Measurements from ENCODE around the gene FAM187B.
"Not testable (repeated sequence)": the region's sequence is repeated elsewhere in the genome, so short reads cannot be mapped to it uniquely, and the experiment has no call there.

FAM187B gene

DNA sequence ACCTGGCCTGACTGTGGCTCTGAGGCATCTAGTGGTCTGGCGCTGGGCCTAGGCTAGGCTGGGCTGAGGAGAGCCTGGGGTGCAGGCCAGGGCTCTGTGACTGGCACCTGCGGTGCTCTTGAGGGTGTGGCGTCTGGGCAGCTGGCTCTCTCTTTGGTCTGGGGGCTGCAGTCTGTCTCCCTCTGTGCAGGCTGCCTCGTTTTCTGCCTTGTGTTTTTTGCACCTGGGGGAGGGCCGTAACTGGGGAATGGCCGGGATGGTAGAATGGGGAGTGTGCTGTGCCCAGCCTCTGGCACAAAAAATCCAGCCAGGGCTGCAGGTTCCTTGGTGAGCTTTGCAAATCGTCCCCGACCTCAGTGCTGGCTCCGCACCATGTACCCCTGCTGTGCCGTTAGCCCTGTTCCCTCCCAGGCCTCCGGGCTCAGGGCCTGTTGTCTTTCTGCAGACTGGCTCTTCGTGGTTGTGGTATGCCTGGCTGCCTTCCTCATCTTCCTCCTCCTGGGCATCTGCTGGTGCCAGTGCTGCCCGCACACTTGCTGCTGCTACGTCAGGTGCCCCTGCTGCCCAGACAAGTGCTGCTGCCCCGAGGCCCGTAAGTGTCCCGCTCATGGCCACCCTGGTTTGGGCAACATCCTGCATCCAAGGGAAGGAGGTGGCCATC, 33.7 kb upstream of the FAM187B start:
- DNase-seq: peak in 1 of 2 experiments; percentile 25

DNA sequence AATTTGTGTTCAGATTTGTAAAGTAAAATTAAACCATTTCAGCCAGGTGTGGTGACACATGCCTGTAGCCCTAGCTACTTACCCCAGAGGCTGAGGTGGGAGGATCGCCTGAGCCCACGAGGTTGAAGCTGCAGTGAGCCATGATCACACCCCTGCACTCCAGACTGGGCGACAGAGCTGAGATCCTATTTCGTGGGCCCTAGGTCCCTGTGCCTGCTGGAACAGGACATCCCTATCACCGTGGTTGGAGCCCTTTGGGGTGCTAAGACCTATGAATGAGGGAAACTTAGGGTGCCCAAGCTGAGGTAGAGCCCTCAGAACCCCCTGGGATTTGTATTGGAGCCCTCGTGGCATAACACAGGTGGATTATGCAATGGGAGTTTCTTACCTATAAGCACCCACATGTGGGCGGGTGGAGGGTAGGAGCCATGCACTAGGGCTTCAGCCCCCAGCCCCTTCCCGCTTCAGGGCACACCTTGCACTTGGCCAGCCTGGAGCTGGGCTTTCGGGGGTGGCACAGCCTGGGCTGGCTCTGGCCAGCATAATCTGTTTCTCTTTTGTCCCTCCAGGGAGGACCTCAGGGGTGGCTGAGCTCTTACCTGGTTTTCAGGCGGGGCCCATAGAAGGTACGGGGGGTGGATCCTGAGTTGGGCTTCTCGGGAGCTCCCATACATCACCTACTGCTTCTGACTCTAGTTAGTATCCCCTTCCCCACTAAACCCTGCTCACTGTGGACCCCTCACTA, 33.0 kb upstream of the FAM187B start:
- DNase-seq: peak in 1 of 2 experiments; percentile 15

DNA sequence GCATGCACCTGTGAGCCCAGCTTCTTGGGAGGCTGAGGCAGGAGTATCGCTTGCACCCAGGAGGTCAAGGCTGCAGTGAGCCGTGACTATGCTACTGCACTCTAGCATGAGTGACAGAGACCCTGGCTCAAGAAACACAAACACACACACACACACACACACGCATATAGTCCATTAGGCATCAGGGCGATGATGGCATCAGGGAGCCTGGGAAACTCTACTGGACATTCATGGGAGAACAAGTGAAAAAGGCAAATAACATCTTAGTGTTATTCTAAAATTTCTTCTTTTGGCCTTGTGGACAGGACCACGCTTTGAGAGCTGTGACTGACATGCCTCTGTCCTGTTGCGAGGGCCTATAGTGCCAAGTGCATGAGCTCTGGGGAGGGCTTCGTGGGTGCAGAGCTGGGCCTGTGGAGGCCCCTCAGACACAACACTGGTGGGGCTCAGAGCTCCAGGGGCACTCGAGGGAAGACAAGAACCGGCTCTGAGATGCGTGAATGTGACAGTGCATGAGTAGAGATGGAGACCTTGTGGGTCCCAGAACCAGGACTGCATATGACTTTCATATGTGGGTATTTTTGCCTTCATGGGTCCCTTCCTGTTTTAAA, 32.3 kb upstream of the FAM187B start:
- no peak for DNase-seq

DNA sequence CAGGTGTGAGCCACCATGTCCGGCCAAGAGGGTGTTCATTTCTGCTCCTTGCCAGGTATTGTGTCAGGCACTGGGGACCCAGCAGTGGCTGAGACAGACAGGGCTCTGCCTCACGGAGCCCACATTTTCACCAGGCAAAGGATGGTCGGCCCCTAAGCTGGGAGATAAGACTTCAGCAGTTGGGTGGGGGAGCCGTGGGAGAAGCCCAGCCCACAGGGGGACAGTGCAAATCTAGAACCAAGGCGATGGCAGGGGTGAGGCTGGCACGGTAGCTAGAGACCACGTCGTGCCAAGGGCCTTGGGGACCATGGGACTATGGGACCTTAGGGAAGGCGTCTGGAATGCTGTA, 28.5 kb upstream of the FAM187B start:
- no peak for DNase-seq

DNA sequence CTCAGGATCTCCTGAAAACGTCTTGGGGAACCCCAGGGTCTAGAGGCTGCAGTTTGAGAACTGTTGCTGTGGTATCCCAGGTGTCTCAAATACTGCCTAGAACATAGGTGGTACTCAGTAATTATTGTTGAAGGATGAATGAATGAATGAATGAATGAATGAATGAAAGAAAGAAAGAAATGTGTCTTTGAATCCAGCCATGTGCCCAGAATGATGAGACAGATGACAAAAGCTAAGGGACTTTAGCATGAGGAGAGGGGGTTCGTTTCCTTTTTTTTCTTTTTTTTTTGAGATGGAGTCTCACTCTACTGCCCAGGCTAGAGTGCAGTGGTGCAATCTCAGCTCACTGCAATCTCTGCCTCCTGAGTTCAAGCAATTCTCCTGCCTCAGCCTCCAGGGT, 28.0 kb upstream of the FAM187B start:
- DNase-seq: no peak

DNA sequence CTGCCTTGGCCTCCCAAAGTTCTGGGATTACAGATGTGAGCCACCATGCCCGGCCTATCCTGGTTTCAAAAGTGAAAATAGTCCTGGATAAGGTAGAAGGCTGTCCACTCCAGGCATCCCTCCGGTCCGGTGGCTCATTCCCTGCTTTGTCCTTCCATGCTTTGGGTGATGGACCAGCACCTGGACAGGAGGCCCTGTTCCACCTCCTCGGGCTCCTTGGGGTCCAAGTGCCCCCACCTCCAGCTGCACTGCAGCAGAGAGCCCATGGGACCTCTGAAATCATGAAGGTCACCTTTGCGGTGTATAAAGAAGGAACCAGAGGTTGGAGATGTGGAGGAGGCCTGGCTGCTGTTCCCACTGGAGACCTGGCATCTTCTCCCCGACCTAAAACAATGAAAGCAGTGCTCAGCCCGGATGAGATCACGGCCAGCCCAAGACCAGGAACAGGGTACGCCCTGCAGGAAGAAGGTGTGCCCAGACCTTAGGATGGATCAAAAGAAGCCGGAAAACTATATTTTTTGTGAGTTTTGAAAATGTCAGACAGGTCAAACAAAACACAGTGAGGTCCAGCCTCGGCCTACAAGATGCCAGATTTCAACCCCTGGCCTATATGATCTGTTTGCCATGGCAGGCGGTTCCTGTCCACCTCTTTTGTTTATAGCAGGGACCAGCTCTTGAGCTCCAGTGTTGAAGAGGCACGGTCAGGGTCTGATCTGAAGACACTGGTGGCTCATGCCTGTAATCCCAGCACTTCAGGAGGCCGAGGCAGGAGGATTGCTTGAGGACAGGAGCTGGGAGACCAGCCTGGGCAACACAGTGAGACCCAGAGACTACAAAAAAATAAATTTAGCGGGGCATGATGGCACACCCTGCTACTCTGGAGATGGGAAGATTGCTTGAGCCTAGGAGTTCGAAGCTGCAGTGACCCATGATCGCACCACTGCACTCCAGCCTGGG, 26.1 kb upstream of the FAM187B start:
- DNase-seq: no peak

DNA sequence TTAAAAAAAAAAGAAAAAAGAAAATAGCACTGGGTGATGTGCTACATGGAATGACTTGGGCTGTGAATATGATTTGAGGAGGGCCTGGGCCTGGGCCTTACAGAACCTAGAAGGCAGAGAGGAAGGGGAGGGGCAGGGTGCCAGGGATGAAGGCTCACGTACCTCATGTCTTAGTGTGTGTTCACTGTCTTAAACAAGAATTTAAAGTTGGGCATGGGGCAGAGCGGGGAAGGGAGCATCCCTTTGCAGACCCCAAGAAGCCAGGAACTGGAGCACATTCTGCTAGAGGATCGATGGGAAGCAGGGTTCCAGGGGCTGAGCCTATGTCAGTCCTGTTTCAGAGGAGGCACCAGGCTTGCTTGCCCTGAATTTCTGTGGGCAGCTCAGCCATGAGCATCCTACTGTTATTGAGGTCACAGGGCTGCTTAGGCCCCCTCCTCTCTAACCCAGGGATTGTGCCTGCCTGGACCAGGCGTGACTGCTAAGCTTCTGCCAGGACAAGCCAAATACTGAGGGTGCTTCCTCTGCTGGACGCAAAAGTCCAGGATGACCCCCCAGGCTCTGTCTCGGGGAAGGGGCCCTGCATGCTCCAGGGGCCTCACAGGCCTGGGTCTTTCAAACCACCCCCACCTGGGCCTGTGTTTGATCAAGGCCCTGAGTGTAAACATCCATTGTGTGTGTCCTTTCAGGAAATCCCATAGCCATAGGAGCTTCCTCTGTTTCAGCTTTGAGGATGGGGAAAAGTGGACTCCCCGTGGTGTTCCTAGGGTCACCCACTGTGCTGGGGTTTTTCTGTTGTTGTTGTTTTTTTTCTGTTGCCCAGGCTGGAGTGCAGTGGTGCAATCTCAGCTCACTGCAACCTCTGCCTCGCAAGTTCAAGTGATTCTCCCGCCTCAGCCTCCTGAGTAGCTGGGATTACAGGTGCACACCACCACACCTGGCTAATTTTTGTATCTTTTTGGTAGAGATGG, 25.1 kb upstream of the FAM187B start:
- DNase-seq: no peak

DNA sequence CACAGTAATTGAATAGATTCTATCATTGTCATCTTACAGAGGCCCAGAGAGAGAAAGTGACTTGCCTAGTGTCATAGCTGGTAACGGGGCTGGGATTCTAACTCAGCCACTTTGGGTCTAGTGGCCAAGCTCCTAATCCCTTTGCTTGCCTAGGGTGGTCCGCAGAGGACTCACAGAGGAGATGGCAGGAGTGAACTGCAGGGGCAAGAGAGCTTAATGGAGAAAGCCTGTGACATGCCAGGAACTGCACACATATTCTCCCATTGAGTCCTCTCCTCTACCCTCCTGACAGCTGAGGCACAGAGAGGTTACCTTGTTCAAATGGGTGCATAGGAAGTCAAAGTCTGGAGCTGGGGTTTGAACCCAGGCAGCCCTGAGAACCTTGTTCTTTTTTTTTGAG, 22.9 kb upstream of the FAM187B start:
- DNase-seq: no peak

DNA sequence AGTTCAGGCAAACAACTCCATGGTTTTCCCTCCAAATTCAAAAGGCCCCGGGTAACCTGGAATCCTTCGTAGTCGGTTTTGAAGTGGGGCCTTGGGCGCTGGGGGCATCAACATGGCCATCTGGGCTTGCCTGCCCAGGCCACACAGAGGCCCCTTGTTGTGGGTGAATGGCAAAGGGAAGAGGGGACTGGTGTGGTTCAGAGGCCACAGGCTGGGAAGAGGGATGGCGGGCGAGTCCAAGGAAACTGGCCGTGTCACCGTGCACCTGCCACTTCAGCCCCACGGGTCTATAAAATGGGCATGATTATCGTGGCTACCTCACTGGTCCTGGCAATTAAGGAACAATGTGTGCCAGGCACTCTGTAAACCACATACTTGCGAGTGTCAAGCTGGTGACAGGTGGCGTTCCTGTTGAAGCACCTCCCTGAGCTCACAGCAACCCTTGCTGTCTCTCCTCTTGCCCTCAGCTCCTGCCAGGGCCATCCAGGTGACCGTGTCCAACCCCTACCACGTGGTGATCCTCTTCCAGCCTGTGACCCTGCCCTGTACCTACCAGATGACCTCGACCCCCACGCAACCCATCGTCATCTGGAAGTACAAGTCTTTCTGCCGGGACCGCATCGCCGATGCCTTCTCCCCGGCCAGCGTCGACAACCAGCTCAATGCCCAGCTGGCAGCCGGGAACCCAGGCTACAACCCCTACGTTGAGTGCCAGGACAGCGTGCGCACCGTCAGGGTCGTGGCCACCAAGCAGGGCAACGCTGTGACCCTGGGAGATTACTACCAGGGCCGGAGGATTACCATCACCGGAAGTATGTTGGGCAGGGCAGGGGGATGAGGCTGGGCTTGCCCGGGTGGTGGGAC, 21.5 kb upstream of the FAM187B start:
- DNase-seq: peak in 1 of 2 experiments; percentile 12

DNA sequence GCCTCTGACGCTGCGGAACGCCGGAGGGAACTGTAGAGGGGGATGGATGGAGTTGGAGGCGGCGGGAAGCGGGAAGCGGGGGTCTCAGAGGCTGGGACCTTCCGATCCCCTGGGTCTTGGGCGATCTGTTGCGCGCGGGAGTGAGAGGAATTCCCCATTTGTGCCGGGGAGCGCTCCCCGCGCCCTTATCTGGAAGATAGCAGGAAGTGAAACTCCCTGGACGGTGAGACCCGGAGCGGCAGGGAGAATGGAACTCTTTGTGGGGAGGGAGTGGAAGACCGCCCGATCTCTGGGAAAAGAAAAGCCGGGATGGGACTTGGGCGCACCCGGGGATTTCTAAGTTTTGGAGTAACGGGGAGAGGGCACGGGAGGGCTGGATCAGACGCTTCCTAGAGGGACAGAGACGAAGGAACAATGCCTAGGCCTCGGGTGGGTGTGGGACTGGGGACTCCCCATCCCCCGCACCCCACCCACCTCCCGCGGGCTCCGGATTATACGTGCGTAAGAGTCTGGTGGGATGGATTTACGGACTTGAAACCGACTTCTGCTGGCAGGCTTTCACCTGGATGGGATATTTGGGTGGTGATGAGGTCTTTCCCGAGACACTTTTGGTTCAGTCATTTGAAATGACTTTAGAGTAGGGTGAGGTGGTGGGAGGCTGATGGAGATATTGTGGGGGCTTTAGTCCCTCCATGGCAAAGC, 20.8 kb upstream of the FAM187B start:
- DNase-seq: no peak

DNA sequence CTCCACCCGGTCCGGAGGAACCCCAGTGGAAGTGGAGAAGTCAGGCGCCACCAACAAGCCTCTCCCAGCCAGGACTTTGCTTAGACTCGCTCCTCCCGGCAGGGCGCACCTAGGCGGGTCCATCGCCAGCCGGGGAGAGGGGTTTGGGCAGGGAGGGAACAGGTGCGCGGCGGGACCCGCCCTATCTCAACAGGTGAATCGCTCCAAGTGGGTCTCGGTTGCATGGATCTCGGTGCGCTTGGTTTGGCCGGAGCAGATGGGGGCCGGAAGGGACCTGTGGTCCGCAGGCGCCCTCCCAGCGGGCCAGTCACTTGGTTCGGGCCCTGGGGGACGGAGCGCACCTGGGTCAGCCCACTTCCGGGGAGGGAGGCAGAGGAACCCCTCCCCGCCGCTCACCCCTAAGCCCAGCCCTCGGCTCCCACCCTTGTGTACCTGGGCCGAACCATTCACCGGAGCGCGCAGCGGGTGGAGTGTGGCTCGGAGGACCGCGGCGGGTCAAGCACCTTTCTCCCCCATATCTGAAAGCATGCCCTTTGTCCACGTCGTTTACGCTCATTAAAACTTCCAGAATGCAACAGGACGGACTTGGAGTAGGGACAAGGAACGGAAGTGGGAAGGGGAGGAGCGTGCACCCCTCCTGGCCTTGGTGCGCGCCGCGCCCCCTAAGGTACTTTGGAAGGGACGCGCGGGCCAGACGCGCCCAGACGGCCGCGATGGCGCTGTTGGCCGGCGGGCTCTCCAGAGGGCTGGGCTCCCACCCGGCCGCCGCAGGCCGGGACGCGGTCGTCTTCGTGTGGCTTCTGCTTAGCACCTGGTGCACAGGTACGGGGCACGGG, 20.0 kb upstream of the FAM187B start, which contains the start of gene LSR:
Gene LSR (plus strand): TSS at position 693 of the 836 bp plus-strand sequence. CDS start 21 bp downstream, at position 714.
- no peak for DNase-seq

DNA sequence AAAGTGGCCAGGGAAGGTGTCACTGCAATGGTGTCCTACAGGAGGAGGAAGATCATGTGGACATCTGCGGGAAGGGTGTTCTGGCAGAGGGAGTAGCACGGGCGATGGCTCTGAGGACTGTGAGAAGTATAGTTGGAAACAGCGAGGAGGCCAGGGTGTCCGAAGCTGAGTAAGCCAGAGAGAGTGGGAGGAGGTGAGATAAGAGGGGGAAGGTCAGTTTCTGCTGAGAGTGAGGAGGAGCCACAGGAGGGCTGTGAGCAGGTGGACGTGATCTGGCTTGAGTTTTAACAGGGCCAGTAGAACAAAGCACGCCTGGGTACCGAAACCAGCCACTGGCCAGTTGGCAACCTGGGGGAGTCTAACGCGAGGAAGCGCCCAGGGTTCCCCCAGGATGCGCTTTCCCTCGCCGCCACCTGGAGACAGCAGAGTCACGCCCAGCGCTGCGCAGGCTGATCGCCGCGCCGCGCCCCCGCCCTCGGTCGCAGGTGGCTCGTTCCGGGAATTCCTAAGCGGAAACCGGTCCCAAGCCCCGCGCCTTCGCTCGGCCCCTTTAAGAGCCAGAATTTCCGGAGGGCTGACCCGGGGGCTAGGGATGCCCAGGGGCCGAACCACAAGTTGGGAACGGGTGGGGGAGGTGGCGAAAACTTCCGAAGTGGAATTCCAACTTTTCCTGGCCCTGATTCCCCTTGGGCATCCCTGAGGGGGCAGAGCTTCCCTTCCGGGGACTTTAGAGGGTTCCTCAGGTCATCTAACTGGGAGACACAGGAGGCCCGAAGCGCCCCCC, 19.2 kb upstream of the FAM187B start:
- peak in 1 of 2 experiments; percentile 20 for DNase-seq

DNA sequence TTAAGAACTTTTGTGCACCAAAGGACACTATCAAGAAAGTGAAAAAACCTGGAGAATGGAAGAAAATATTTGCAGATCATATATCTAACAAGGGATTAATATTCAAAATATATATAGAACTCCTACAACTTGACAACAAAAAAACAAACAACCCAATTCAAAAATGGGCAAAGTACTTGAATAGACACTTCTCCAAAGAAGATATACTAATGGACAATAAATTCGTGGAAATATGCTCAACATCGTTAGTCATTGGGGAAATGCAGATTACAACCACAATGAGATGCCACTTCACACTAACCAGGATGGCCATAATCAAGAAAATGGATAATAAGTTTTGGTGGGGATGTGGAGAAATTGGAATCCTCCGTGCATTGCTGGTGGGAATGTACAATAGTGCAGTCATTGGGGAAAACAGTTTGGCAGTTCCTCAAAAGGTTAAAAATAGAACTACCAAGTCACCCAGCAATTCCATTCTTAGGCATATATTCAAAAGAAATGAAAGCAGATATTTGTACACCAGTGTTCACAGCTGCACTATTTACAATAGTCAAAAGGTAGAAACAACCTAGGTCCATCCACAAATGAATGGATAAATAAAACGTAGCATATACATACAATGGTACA, 18.0 kb upstream of the FAM187B start:
- no peak for DNase-seq

DNA sequence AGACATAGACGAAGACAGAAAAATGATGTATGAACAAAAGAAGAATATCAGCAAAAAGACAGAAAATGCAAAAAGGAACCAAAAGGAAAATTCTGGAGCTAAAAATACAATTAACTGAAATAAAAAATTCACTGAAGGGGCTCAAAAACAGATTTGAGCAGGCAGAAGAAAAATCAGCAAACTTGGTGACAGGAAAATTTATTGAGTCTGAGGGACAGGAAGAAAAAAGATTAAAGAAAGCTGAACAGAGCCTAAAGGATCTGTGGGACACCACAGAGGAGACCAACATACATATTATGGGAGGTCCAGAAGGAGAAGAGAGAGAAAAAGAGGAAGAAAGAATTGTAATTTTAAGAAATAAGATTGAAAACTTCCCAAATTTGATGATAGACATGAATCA, 12.9 kb upstream of the FAM187B start:
- no peak for DNase-seq

DNA sequence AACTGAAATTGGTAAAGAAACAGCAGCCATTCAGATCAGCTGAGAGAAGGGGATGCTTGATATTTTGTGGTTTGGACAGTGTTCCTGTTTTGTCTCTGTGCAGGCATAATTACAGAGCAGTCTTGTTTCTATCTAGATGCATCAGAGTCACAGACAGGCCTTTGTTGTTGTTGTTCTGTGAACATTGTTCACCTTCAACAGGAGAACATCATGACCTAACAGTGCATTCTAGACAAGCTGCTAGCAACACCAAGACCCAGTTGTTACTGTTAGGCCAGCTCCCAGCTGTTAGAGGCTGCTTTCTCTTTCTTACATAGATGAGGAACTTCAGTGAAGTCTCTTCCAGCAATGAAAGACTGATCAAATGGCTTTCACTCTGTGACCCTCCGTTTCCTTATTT, 11.8 kb upstream of the FAM187B start:
- no peak for DNase-seq

DNA sequence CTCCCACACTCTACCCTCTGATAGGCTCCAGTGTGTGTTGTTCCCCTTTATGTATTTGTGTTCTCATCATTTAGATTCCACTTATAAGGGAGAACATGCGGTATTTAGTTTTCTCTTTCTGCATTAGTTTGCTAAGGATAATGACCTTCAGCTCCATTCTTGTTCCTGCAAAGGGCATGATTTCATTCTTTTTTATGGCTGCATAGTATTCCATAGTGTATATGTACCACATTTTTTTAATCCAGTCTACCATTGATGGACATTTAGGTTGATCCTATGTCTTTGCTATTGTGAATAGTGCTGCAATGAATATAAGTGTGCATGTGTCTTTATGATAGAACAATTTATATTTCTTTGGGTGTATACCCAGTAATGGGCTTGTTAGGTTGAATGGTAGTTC, 11.1 kb upstream of the FAM187B start:
- not testable (repeated sequence) for DNase-seq

DNA sequence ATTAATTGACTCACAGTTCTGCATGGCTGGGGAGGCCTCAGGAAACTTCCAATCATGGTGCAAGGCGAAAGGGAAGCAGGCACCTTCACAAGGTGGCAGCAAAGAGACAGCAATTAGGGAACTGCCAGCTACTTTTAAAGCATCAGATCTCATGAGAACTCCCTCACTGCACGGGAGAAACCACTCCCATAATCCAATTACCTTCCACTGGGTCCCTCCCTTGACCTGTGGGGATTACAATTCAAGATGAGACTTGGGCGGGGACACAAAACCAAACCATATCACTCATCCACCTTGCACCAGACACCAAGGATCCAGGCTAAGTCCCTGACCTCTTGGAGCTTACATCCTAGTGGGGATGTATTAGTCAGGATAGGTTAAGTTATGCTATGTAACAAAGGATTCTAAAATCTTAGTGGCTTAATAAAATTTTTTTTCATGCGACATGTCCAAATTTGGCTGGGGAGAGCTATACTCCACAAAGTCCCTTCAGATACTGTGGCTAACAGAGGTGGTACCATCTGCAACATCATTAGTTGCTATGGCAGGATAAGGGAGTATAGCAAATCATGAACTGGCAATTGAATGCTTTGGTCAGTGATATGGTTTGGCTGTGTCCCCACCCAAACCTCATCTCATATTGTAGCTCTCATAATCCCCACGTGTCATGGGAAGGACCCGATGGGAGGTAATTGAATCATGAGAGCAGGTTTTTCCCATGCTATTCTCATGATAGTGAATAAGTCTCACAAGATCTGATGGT, 8.3 kb upstream of the FAM187B start:
- DNase-seq: peak in 1 of 2 experiments; percentile 29
